DOHH2 (cell line): ENCODE measurements around the gene CORO1C.

Experiments used
- EZH2phosphoT487 ChIP-seq: fragments of 200-600 bp; sonication (generic); IDR thresholded peaks from 2 replicates; pipeline ENCODE4 v1.6.1; 2017; ENCODE audit warnings: borderline replicate concordance, mild to moderate bottlenecking, antibody characterized with exemption, low read length, moderate library complexity, mixed read lengths
- TF ChIP-seq, protein P1 (sequence below): fragments of 200-600 bp; sonication (generic); IDR thresholded peaks from one replicate; pipeline ENCODE4 v1.5.1; 2014; ENCODE audit warnings: antibody characterized with exemption, mild to moderate bottlenecking, low read depth, low read length; ENCODE audit not compliant: poor library complexity, severe bottlenecking

GRCh38 chr12:108611884-108612415 lies 119.4 kb downstream of the CORO1C start:
- TF ChIP-seq, protein P1, sequence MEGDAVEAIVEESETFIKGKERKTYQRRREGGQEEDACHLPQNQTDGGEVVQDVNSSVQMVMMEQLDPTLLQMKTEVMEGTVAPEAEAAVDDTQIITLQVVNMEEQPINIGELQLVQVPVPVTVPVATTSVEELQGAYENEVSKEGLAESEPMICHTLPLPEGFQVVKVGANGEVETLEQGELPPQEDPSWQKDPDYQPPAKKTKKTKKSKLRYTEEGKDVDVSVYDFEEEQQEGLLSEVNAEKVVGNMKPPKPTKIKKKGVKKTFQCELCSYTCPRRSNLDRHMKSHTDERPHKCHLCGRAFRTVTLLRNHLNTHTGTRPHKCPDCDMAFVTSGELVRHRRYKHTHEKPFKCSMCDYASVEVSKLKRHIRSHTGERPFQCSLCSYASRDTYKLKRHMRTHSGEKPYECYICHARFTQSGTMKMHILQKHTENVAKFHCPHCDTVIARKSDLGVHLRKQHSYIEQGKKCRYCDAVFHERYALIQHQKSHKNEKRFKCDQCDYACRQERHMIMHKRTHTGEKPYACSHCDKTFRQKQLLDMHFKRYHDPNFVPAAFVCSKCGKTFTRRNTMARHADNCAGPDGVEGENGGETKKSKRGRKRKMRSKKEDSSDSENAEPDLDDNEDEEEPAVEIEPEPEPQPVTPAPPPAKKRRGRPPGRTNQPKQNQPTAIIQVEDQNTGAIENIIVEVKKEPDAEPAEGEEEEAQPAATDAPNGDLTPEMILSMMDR: peak; percentile 86
- no peak for TF ChIP-seq EZH2phosphoT487
